Panc1 (cell line): Measurements from ENCODE around the gene USB1. TPM values are rescaled to one million over a fixed set of nuclear protein-coding genes. Genes with fewer than 3 reads are reported as not detected.

Source experiments
- ATAC-seq: fragments of 200-7000 bp; cut with Tn5 transposase; 2 replicates; pipeline ENCODE4 v1.9.1; 2020; ENCODE audit warnings: mild to moderate bottlenecking, moderate library complexity
- BruUV-seq: library from RNA; stranded (reverse); fragments of 400-500 nt; replicated peaks from 2 replicates; lab custom pipeline; 2021; lab: Mats Ljungman, UMichigan
- CTCF ChIA-PET: fragments of 300-600 bp; sonication (Branson Sonifier 250); formaldehyde crosslinking; loops from one replicate; lab custom pipeline; 2022; ENCODE audit warnings: antibody characterized with exemption; lab: Charles Lee
- POLR2A ChIA-PET: fragments of 300-600 bp; sonication (Branson Sonifier 250); formaldehyde crosslinking; loops from one replicate; lab custom pipeline; 2022; ENCODE audit warnings: antibody characterized with exemption; lab: Charles Lee
- DNase-seq: peaks from one replicate; pipeline ENCODE4 v3.0.0-alpha.2; 2010; ENCODE audit warnings: low read depth, low spot score
- H3K27ac ChIP-seq: 2 replicates; pipeline ENCODE4 v1.5.1; 2011; ENCODE audit warnings: mild to moderate bottlenecking, low read length, inconsistent platforms
- H3K27me3 ChIP-seq: fragments of 200-500 bp; sonication (Bioruptor generic); 2 replicates; pipeline ENCODE4 v1.6.0; 2014; ENCODE audit warnings: low read length, inconsistent platforms; ENCODE audit not compliant: control insufficient read depth, insufficient read depth
- H3K36me3 ChIP-seq: fragments of 200-500 bp; sonication (Bioruptor generic); 2 replicates; pipeline ENCODE4 v1.5.1; 2014; ENCODE audit warnings: inconsistent platforms, mild to moderate bottlenecking, low read length, moderate library complexity; ENCODE audit not compliant: control insufficient read depth, insufficient read depth
- H3K4me1 ChIP-seq: 2 replicates; pipeline ENCODE4 v1.5.1; 2011; ENCODE audit warnings: inconsistent platforms, mild to moderate bottlenecking, low read length, moderate library complexity; ENCODE audit not compliant: control insufficient read depth, insufficient read depth
- H3K4me3 ChIP-seq, 2 experiments: 2 replicates each; pipeline ENCODE4 v1.5.1; 2011 to 2012; ENCODE audit warnings: low read depth in 2 of 2, low read length in 2 of 2, mild to moderate bottlenecking in 2 of 2, inconsistent platforms in 1 of 2, moderate library complexity in 1 of 2
- H3K9me3 ChIP-seq: fragments of 200-500 bp; sonication (Bioruptor generic); 2 replicates; pipeline ENCODE4 v1.5.1; 2014; ENCODE audit warnings: low read depth, mild to moderate bottlenecking, inconsistent platforms, low read length, moderate library complexity; ENCODE audit not compliant: control insufficient read depth, insufficient read depth
- POLR2AphosphoS5 ChIP-seq: IDR thresholded peaks from 2 replicates; pipeline ENCODE4 v1.6.1; 2012; ENCODE audit warnings: mild to moderate bottlenecking, low read depth, low read length, moderate library complexity
- SIN3A ChIP-seq: IDR thresholded peaks from 2 replicates; pipeline ENCODE4 v1.6.1; 2012; ENCODE audit warnings: low read depth, mild to moderate bottlenecking, low read length, moderate library complexity, borderline replicate concordance; ENCODE audit not compliant: insufficient read depth
- TCF7L2 ChIP-seq: IDR thresholded peaks from 2 replicates; pipeline ENCODE4 v1.6.1; 2011; ENCODE audit warnings: mild to moderate bottlenecking, low read depth, low read length, inconsistent platforms
- in situ Hi-C: cut with HindIII; loops from 2 replicates; pipeline ENCODE4 v1.10.0; 2016; ENCODE audit warnings: low sequenced_read_pairs, low pct_unique_long_range_greater_than_20kb
- intact Hi-C: fragments of 100-400 bp; cut with micrococcal nuclease; formaldehyde crosslinking; loops from one replicate; pipeline ENCODE4 v1.10.0; 2022; ENCODE audit not compliant: unreplicated experiment
- total RNA-seq: library from RNA; stranded (reverse); gene quantifications from one replicate; pipeline ENCODE4 v1.2.1, GENCODE V29; 2021; ENCODE audit not compliant: unreplicated experiment
- TF ChIP-seq, protein P1 (sequence below), 2 experiments: IDR thresholded peaks; 2 replicates each; pipeline ENCODE4 v1.6.1; 2011 to 2012; ENCODE audit warnings: low read depth in 2 of 2, control low read depth in 1 of 2, low read length in 1 of 2, mild to moderate bottlenecking in 1 of 2, moderate library complexity in 1 of 2; ENCODE audit not compliant: insufficient read depth in 1 of 2
- TF ChIP-seq, protein P2 (sequence below): fragments of 450-650 bp; IDR thresholded peaks from 2 replicates; pipeline ENCODE4 v1.5.1; 2017; ENCODE audit warnings: mild to moderate bottlenecking

USB1 gene
- total RNA-seq, 1 experiment from 2014 or later, result 58.2 TPM

DNA sequence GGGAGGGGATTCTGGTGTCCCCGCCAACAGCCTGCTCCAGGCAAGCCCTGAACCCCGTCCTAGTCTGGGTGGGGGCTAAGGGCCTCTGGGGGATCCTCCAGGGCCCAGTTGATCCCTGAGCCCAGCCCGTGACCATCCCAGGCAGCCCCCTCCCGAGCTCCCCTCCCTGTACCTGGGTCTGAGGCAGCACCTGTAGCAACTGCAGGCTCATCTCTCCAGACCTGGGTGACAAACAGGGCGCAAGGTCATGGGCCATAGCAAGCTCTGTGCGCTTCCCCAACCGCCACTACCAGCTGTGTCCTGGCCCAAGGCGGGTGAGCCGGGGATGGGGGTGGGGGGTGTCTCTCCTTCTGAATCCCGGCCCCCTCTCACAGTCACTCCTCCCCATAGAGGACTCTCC lies 40.9 kb upstream of the USB1 start:
- no TSS peak for BruUV-seq
- no peak for ATAC-seq
- POLR2A ChIA-PET, result no interaction called here
- Histone ChIP-seq H3K36me3 (no peaks in the 10 kb centered on the region), H3K27me3 (no peaks in the 10 kb centered on the region), H3K9me3 (no peaks in the 10 kb centered on the region), H3K27ac (no peak overlapping the region), H3K4me1 (no peaks in the 10 kb centered on the region), H3K4me3 (no peak overlapping the region)
- TF ChIP-seq SIN3A, result no peak
- no peak for TF ChIP-seq POLR2AphosphoS5
- TF ChIP-seq, protein P1, sequence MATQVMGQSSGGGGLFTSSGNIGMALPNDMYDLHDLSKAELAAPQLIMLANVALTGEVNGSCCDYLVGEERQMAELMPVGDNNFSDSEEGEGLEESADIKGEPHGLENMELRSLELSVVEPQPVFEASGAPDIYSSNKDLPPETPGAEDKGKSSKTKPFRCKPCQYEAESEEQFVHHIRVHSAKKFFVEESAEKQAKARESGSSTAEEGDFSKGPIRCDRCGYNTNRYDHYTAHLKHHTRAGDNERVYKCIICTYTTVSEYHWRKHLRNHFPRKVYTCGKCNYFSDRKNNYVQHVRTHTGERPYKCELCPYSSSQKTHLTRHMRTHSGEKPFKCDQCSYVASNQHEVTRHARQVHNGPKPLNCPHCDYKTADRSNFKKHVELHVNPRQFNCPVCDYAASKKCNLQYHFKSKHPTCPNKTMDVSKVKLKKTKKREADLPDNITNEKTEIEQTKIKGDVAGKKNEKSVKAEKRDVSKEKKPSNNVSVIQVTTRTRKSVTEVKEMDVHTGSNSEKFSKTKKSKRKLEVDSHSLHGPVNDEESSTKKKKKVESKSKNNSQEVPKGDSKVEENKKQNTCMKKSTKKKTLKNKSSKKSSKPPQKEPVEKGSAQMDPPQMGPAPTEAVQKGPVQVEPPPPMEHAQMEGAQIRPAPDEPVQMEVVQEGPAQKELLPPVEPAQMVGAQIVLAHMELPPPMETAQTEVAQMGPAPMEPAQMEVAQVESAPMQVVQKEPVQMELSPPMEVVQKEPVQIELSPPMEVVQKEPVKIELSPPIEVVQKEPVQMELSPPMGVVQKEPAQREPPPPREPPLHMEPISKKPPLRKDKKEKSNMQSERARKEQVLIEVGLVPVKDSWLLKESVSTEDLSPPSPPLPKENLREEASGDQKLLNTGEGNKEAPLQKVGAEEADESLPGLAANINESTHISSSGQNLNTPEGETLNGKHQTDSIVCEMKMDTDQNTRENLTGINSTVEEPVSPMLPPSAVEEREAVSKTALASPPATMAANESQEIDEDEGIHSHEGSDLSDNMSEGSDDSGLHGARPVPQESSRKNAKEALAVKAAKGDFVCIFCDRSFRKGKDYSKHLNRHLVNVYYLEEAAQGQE (IDR thresholded peaks at IDR 0.05; ENCODE audit: insufficient read depth in 1 of 2, low read depth in 2 of 2, low read length in 1 of 2), result no peak
- TF ChIP-seq, protein P2, sequence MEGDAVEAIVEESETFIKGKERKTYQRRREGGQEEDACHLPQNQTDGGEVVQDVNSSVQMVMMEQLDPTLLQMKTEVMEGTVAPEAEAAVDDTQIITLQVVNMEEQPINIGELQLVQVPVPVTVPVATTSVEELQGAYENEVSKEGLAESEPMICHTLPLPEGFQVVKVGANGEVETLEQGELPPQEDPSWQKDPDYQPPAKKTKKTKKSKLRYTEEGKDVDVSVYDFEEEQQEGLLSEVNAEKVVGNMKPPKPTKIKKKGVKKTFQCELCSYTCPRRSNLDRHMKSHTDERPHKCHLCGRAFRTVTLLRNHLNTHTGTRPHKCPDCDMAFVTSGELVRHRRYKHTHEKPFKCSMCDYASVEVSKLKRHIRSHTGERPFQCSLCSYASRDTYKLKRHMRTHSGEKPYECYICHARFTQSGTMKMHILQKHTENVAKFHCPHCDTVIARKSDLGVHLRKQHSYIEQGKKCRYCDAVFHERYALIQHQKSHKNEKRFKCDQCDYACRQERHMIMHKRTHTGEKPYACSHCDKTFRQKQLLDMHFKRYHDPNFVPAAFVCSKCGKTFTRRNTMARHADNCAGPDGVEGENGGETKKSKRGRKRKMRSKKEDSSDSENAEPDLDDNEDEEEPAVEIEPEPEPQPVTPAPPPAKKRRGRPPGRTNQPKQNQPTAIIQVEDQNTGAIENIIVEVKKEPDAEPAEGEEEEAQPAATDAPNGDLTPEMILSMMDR, result no peak
- no peak for TF ChIP-seq TCF7L2
- intact Hi-C loops (no loop called here), in situ Hi-C loops (no loop called here)
- DNase-seq, result no peak
- CTCF ChIA-PET, result no interaction called here

DNA sequence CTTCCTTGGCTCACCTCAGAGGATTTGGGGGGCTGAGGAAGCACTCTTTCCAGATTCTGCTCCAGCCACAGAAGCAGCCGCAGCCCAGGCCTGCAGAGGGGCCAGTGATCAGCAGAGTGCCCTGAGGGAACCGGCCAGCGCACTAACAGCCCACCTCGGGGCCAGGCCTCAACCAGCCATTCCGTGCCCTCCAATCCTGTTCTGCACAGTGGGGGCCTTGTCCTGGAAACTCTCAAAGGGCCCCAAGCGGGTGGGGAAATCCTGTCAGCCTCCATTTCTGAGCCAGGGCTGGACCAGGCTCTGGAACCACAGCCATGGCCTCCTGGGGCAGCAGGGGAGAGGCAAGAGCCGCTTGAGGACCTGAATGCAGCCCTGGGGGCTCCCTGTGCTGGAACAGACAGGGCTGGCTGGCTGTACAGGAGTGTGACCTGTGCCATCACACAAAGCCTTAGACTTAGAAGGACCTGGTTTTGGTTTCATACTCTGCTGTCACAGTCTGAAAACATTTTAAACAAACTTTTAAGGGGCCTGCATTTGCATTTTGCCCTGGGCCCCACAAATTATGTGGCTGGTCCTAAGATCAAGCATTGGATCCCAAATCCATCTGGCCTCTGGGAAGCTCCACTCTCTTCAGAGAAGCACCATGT lies 40.3 kb upstream of the USB1 start:
- POLR2A ChIA-PET, result no interaction called here

More for the DNA sequence above, 40.3 kb upstream of the USB1 start:
- BruUV-seq, result no TSS peak
- Histone ChIP-seq H3K36me3 (no peaks in the 10 kb centered on the region), H3K27me3 (no peaks in the 10 kb centered on the region), H3K27ac (no peak overlapping the region), H3K9me3 (no peaks in the 10 kb centered on the region), H3K4me1 (no peaks in the 10 kb centered on the region), H3K4me3 (no peak overlapping the region)
- in situ Hi-C loops, result no loop called here
- no peak for ATAC-seq
- DNase-seq, result no peak
- TF ChIP-seq SIN3A (no peak), POLR2AphosphoS5 (no peak), TCF7L2 (no peak)
- TF ChIP-seq, protein P1 (IDR thresholded peaks at IDR 0.05; ENCODE audit: insufficient read depth in 1 of 2, low read depth in 2 of 2, low read length in 1 of 2), result no peak
- TF ChIP-seq, protein P2, result no peak
- intact Hi-C loops, result no loop called here
- CTCF ChIA-PET, result no interaction called here
